Lower leg skin (tissue), 3 donors: ENCODE measurements around the gene TRIM41.

ENCODE experiments used
- POLR2A ChIP-seq, 2 donors: fragments of 450-650 bp; IDR thresholded peaks; one replicate each; pipeline ENCODE4 v1.6.1; 2016 to 2017; ENCODE audit warnings: antibody characterized with exemption in 2 of 2, mild to moderate bottlenecking in 1 of 2, moderate library complexity in 1 of 2
- TF ChIP-seq, protein P1 (sequence below), 3 donors: fragments of 450-650 bp; IDR thresholded peaks; one replicate each; pipeline ENCODE4 v1.5.1; 2016; ENCODE audit warnings: antibody characterized with exemption in 3 of 3, mild to moderate bottlenecking in 3 of 3, moderate library complexity in 2 of 3

DNA sequence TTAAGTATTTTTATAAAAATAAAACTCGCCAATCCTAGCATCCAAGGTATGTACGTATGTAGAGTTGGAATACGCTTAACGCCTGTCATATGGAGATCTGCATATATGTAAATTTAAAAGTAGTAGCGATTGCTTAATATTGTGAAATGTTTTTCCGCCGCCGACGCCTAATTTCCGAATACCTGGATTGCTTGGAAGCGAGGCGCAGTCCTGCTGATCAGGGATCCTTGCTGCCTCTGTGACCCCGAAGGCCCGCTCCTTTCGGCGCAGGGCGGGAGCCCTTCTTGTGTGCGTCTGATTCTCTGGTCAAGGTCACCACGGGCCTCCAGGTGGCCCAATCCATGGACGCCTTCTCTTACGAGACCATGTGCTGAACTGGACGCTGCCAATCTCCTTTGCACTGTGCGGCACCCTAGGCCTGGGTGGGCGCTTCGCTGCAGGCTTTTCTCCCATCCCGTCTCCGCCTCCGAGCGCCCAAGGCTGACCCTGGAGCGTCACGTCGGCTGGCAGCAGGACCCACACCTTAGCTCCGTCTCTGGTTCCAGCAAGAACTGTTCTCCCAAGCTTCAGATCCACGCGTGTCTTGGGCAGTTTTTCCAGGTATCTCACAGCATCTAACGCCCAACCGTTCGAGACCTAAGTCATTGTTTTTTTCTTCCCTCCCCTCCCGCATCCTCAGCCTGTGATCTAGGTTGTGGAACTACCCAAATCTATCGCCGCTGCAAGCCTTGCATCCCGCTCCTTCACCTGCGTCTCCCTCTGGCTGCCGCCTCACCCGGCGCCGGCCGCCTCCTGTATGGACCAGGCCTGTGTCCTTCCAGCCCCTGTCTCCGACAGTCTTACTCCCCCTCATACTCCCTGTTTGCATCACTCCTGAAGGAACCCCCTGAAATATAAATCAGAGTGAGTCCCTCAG is 3.6 kb upstream of the TRIM41 start:
- TF ChIP-seq, protein P1, sequence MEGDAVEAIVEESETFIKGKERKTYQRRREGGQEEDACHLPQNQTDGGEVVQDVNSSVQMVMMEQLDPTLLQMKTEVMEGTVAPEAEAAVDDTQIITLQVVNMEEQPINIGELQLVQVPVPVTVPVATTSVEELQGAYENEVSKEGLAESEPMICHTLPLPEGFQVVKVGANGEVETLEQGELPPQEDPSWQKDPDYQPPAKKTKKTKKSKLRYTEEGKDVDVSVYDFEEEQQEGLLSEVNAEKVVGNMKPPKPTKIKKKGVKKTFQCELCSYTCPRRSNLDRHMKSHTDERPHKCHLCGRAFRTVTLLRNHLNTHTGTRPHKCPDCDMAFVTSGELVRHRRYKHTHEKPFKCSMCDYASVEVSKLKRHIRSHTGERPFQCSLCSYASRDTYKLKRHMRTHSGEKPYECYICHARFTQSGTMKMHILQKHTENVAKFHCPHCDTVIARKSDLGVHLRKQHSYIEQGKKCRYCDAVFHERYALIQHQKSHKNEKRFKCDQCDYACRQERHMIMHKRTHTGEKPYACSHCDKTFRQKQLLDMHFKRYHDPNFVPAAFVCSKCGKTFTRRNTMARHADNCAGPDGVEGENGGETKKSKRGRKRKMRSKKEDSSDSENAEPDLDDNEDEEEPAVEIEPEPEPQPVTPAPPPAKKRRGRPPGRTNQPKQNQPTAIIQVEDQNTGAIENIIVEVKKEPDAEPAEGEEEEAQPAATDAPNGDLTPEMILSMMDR (IDR thresholded peaks at IDR 0.05) = no peak
- no peak for TF ChIP-seq POLR2A (IDR thresholded peaks at IDR 0.05)
